ENCODE results near the gene TMEM191B.
"Not testable (repeated sequence)": the region's sequence is repeated elsewhere in the genome, so short reads cannot be mapped to it uniquely, and the experiment has no call there.

The TMEM191B gene

DNA sequence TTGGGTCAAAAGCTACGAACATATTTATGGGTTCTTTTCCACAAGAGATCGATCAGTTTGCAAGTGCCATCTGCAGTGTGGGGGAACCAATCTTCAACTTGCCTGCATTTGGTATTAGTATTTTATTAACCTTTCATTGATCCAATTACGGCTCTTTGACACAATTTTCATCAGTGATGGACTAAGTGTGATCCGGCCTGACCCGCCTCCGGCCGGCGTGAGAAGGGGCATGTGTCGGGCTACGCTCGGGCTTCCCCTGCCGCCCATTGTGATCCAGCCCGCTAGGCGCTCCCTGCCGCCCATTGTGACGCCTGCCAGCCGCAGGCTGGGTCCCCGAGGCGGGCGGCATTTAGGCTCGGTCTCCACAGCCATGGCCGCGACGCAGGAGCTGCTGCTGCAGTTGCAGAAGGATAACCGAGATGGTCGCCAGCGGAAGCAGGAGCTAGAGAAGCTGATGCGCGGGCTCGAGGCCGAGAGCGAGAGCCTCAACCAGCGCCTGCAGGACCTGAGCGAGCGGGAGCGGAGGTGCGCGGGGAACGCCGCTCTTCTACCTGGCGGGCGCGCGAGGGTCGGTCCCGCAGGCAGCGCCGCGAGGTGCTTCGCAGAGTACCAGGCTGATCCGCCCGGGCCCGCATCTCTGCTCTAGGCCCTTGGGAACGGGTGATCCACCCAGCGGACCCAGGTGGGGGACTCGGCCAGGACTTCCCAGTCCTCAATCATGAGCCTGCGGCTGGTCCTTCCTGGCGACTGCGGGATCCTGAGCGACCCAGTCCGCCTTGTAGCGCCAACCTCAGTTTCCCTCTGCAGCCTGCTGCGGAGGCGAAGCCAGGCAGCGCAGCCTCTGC lies at the start of gene TMEM191B:
TMEM191B (plus strand) TSS at position 51 of the 845 bp plus-strand sequence; CDS start at position 230, 179 bp downstream.
- TF ChIP-seq, protein P1, sequence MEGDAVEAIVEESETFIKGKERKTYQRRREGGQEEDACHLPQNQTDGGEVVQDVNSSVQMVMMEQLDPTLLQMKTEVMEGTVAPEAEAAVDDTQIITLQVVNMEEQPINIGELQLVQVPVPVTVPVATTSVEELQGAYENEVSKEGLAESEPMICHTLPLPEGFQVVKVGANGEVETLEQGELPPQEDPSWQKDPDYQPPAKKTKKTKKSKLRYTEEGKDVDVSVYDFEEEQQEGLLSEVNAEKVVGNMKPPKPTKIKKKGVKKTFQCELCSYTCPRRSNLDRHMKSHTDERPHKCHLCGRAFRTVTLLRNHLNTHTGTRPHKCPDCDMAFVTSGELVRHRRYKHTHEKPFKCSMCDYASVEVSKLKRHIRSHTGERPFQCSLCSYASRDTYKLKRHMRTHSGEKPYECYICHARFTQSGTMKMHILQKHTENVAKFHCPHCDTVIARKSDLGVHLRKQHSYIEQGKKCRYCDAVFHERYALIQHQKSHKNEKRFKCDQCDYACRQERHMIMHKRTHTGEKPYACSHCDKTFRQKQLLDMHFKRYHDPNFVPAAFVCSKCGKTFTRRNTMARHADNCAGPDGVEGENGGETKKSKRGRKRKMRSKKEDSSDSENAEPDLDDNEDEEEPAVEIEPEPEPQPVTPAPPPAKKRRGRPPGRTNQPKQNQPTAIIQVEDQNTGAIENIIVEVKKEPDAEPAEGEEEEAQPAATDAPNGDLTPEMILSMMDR (IDR thresholded peaks at IDR 0.05), result not testable (repeated sequence)

DNA sequence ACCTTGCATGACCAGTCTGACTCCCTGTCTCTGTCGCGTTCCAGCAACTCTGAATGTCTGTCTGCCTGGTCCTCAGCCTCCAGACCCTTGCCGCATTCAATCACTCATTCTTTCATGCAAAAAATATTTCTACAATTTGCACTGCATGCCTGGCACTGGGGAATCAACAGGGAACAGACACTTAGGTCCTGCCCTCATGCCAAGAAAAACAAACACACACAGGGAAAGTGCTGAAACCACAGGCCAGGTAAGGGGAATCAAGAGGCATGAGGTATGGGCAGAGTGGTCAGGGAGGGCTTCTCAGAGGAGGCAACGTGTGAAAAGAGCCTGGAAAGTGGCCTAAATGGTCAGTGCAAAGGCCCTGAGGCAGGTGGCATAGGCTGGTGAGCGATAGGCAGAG lies 9.5 kb upstream of the TMEM191B start, which contains the start of gene GGTLC3:
GGTLC3 (minus strand) TSS at position 101 of the 400 bp plus-strand sequence. CDS start 264 bp downstream, outside the sequence.
- TF ChIP-seq, protein P1 (IDR thresholded peaks at IDR 0.05), result not testable (repeated sequence)
